HL-60 (cell line): ENCODE measurements around the gene R3HDM2.

Source experiments
- DNase-seq, 2 experiments: peaks; one replicate each; pipeline ENCODE4 v3.0.0-alpha.2; 2010 to 2020; ENCODE audit warnings: low read depth in 1 of 2, low spot score in 1 of 2
- H3K27ac ChIP-seq: fragments of 250-450 bp; sonication (Bioruptor Pico); replicated peaks from 2 replicates; pipeline ENCODE4 v1.5.1; 2020; ENCODE audit warnings: mild to moderate bottlenecking, moderate library complexity
- H3K27me3 ChIP-seq: fragments of 250-450 bp; sonication (Bioruptor Pico); 2 replicates; pipeline ENCODE4 v1.5.1; 2021; ENCODE audit warnings: mild to moderate bottlenecking, moderate library complexity; ENCODE audit not compliant: insufficient read depth, poor library complexity, severe bottlenecking
- H3K4me3 ChIP-seq: replicated peaks from 2 replicates; pipeline ENCODE4 v1.5.1; 2011; ENCODE audit warnings: mild to moderate bottlenecking, control low read depth, low read length; ENCODE audit not compliant: insufficient read depth
- GABPA ChIP-seq: IDR thresholded peaks from 2 replicates; pipeline ENCODE4 v1.6.1; 2012; ENCODE audit warnings: low read depth
- POLR2AphosphoS5 ChIP-seq: IDR thresholded peaks from 2 replicates; pipeline ENCODE4 v1.6.1; 2012; ENCODE audit warnings: low read depth
- REST ChIP-seq: IDR thresholded peaks from 2 replicates; pipeline ENCODE4 v1.6.1; 2012; ENCODE audit warnings: low read depth; ENCODE audit not compliant: insufficient replicate concordance
- SPI1 ChIP-seq: IDR thresholded peaks from 2 replicates; pipeline ENCODE4 v1.6.1; 2012; ENCODE audit warnings: low read depth, mild to moderate bottlenecking, borderline replicate concordance
- TF ChIP-seq, protein P1 (sequence below): IDR thresholded peaks from one replicate; pipeline ENCODE4 v1.5.1; 2011; ENCODE audit warnings: low read length, control low read depth, inconsistent platforms; ENCODE audit not compliant: insufficient read depth

The R3HDM2 gene

DNA sequence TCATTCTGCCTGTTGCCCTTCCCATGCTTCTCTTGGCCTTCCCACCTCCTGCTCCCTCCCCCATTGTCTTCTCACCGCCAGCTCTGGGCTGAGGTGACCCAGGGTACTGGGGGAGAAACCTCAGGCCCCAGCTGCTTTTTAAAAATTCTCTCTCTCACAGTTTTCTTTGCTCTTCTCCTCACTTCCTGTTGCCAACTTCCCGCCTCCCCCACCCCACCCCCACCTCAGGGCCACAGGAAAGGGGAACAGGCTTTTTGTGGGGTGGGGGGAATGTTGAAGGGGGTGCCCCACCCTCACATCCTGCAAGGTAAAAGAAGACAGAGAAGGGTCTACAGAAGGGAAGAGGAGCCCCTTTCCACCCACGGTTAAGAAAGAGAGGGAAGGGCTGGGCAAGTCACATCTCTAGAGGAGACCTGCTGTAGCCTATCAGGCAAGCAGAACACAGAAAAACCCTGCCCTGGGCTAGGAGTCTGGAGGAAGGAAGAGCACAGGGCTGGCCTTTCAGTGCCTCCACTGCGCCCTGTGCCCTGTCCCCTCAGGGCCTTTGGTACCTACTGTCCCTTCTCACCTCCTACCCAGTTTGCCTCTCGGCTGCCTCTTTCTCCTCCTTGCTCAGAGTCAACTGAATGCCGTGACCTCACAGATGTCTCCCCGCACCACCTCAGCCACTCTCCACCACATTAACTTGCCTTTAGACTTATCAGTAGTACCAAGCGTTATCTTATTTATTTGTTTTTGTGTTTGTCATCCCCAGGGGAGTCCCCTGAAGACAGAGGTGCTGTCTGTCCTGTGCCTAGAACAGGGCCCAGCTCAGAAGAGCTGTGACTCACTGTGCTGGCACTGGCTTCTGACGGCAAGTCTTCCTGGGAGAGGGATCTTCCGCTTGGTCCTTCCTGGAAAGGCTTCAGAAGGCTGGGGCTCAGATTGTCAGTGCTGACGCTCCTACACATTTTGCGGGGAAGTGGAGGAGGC is 47.2 kb upstream of the R3HDM2 start:
- DNase-seq = peak; percentile 80

DNA sequence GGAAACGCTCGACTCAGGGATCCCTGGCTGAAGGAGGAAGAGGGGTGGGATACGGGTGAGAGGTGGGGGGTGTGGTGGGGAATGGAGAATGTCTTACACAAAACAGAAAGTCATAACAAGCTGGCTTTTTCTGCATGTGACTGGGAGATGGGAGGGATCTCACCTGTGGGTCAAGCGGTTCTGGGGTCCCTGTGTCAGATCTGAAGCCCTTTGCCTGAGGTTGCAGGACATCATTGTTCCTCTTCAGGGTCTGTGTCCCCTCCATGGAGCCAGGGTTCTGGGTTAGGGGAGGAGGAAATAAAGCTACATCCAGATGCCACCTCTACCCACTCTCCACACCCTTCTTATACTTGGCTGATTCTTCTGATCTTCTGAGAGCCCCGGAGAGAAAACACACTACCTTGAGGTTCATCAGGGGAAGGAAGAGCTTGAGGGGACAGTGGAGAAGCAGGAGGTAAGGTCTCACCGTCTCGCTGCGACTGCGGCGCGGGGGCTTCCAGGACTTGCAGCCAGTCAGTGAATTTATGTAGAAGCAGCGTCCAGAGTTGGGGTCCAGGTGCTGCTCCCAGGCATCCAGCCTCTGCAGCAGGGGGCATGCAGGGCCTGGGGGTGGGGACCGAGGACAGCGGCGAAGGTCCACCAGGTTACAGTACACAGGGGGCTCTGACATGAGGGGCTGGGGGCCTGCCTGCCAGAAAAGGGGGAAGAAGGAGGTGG is 46.3 kb upstream of the R3HDM2 start:
- DNase-seq = no peak
- TF ChIP-seq SPI1 = no peak
- 0 out of 2 replicates have a peak, but pooled peaks have one; percentile 4 for TF ChIP-seq POLR2AphosphoS5
- TF ChIP-seq GABPA = no peak
- TF ChIP-seq, protein P1, sequence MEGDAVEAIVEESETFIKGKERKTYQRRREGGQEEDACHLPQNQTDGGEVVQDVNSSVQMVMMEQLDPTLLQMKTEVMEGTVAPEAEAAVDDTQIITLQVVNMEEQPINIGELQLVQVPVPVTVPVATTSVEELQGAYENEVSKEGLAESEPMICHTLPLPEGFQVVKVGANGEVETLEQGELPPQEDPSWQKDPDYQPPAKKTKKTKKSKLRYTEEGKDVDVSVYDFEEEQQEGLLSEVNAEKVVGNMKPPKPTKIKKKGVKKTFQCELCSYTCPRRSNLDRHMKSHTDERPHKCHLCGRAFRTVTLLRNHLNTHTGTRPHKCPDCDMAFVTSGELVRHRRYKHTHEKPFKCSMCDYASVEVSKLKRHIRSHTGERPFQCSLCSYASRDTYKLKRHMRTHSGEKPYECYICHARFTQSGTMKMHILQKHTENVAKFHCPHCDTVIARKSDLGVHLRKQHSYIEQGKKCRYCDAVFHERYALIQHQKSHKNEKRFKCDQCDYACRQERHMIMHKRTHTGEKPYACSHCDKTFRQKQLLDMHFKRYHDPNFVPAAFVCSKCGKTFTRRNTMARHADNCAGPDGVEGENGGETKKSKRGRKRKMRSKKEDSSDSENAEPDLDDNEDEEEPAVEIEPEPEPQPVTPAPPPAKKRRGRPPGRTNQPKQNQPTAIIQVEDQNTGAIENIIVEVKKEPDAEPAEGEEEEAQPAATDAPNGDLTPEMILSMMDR = no peak
- H3K4me3 ChIP-seq = peak overlapping the region; percentile 62
- peak overlapping the region; percentile 90 for H3K27ac ChIP-seq
- H3K27me3 ChIP-seq = no peaks in the 10 kb centered on the region

More for the DNA sequence above, 47.2 kb upstream of the R3HDM2 start:
- TF ChIP-seq SPI1 = peak; percentile 89
- no peak; the same call in none of the 2 replicates for TF ChIP-seq POLR2AphosphoS5
- TF ChIP-seq, protein P1 = no peak
- peak; percentile 52 for TF ChIP-seq GABPA
- Histone ChIP-seq H3K4me3 (peak overlapping the region; percentile 62), H3K27ac (peak overlapping the region; percentile 90), H3K27me3 (no peaks in the 10 kb centered on the region)

GRCh38 chr12:57476162-57476992 is 45.5 kb upstream of the R3HDM2 start:
- H3K4me3 ChIP-seq = peak overlapping the region; percentile 62
- H3K27me3 ChIP-seq = no peaks in the 10 kb centered on the region
- peak overlapping the region; percentile 90 for H3K27ac ChIP-seq
- peak; percentile 51 for TF ChIP-seq POLR2AphosphoS5
- TF ChIP-seq REST = no peak
- TF ChIP-seq, protein P1 = peak; percentile 8
- DNase-seq = peak; percentile 57 to 78
